GM12874 (cell line): ENCODE data around the gene ESRP2.

Experiments
- CTCF ChIP-seq: IDR thresholded peaks from 2 replicates; pipeline ENCODE4 v1.5.1; 2011; ENCODE audit warnings: low read depth, mild to moderate bottlenecking, control low read depth, low read length, moderate library complexity; ENCODE audit not compliant: insufficient read depth

The ESRP2 gene

GRCh38 chr16:68186877-68187276 is 49.0 kb downstream of the ESRP2 start:
- no peak for TF ChIP-seq CTCF

- no peak for TF ChIP-seq CTCF
Measured at GRCh38 chr16:68183046-68183445, 52.9 kb downstream of the ESRP2 start.

- no peak for TF ChIP-seq CTCF
Measured at GRCh38 chr16:68179855-68180254, 56.1 kb downstream of the ESRP2 start.

GRCh38 chr16:68179196-68179795 is 56.6 kb downstream of the ESRP2 start:
- no peak for TF ChIP-seq CTCF
